ENCODE results near the gene KRTAP2-1. TPM values are rescaled to one million over a fixed set of nuclear protein-coding genes. Genes with fewer than 3 reads are reported as not detected.

The KRTAP2-1 gene
- total and polyA plus RNA-seq, 2 of the 8 experiments (the other 6 are each of a cell fraction or from before 2014, with no cell fraction given), result not detected

DNA sequence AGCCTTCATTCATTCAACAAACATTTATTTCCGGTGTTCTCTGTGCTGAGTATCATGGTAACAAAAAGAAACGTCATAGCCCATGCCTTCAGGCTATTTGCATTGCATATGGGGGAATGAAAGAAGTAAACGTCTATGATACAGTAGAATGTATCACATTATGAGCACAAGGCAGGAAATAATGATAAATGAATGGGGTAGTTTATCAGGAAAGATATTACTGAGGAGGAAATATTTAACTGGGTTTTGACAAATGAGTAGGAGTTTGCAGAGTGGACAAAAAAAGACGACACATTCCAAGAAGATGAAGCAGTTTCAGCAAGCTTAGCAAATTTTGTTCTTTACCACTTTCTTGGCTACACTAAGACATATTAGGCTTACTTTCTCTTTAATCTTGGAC is 35.5 kb upstream of the KRTAP2-1 start:
- Histone ChIP-seq H2BK12ac (ENCODE audit: low read depth, low read length) (no peak overlapping the region), H3K27me3 (replicated peaks in 1 of 4; ENCODE audit: control insufficient read depth in 3 of 4, extremely low read depth in 1 of 4, insufficient read depth in 3 of 4, low read length in 3 of 4) (no peaks in the 10 kb centered on the region), H3K9ac (replicated peaks in 1 of 4; ENCODE audit: extremely low read depth in 1 of 4, low read depth in 3 of 4, low read length in 3 of 4) (no peak overlapping the region), H3K36me3 (ENCODE audit: control insufficient read depth in 2 of 4, insufficient read depth in 4 of 4, low read length in 3 of 4) (no peaks in the 10 kb centered on the region), H3K14ac (ENCODE audit: insufficient read length) (no peak overlapping the region), H4K8ac (ENCODE audit: extremely low read depth, insufficient read depth, low read length) (no peak overlapping the region), H2AFZ (ENCODE audit: low read length) (no peak overlapping the region), H3K56ac (replicated peaks; ENCODE audit: insufficient read length, low read depth, low read length) (no peak overlapping the region), H3K4me2 (ENCODE audit: insufficient read depth in 1 of 2, low read depth in 2 of 2, low read length in 2 of 2) (no peak overlapping the region), H2BK120ac (replicated peaks; ENCODE audit: low read depth, low read length) (no peak overlapping the region), H3K79me2 (ENCODE audit: control insufficient read depth in 1 of 2, insufficient read depth in 2 of 2, low read length in 2 of 2) (no peaks in the 10 kb centered on the region), H2BK15ac (ENCODE audit: low read length) (no peak overlapping the region), H3K18ac (ENCODE audit: extremely low read depth, low read length) (no peak overlapping the region), H4K91ac (replicated peaks; ENCODE audit: insufficient read length, low read length) (no peak overlapping the region), H3K79me1 (ENCODE audit: low read depth, low read length) (no peaks in the 10 kb centered on the region), H3K4me1 (replicated peaks in 1 of 4; ENCODE audit: control insufficient read depth in 3 of 4, insufficient read depth in 4 of 4, low read length in 3 of 4) (peaks cover 0 to 1% (median 0%) of the 10 kb centered on the region in 4 experiments; a peak in 1 of 7 replicates), H3K23ac (ENCODE audit: insufficient read length) (no peak overlapping the region), H2BK20ac (ENCODE audit: low read length) (no peak overlapping the region), H4K5ac (ENCODE audit: insufficient read length, low read depth, low read length) (no peak overlapping the region), H2BK5ac (ENCODE audit: low read depth, low read length) (no peak overlapping the region), H3K4ac (replicated peaks; ENCODE audit: insufficient read length, low read depth, low read length) (no peak overlapping the region), H3K23me2 (ENCODE audit: low read depth, low read length) (no peaks in the 10 kb centered on the region), H2AK5ac (ENCODE audit: low read depth, low read length) (no peak overlapping the region), H4K20me1 (replicated peaks in 1 of 2; ENCODE audit: control insufficient read depth in 1 of 2, insufficient read depth in 2 of 2, low read length in 2 of 2) (no peaks in the 10 kb centered on the region), H3K4me3 (ENCODE audit: extremely low read depth in 1 of 4, insufficient read depth in 2 of 4, low read depth in 3 of 4, low read length in 4 of 4) (no peak overlapping the region), H3K27ac (ENCODE audit: low read depth, low read length) (no peak overlapping the region), H3K9me3 (ENCODE audit: insufficient read depth in 2 of 2, low read depth in 1 of 2, low read length in 1 of 2) (no peaks in the 10 kb centered on the region)
- WGBS, 2 experiments (ENCODE audit: extremely low coverage in 1 of 2, insufficient coverage in 1 of 2, insufficient read length in 1 of 2, insufficient replicate concordance in 2 of 2, low coverage in 1 of 2, low lambda C conversion rate in 2 of 2, missing lambda C conversion rate in 1 of 2), result 60% methylated on average over 4 of the region's 4 CpGs; no CpG with 5 or more reads in 1 of the 2 experiments
- FAIRE-seq, result no peak
- ChIA-PET POLR2A (ENCODE audit: partially characterized antibody) (no interaction called here), CTCF (ENCODE audit: partially characterized antibody) (no interaction called here)
- no peak for DNase-seq (ENCODE audit: low read depth in 1 of 2, low spot score in 2 of 2)
- TF ChIP-seq NANOG (IDR thresholded peaks at IDR 0.05; ENCODE audit: insufficient read depth, low read depth, low read length, poor library complexity, severe bottlenecking) (no peak), HDAC6 (IDR thresholded peaks at IDR 0.05; ENCODE audit: low read depth, low read length) (no peak), BACH1 (IDR thresholded peaks at IDR 0.05; ENCODE audit: low read length) (no peak), EZH2 (IDR thresholded peaks at IDR 0.05; ENCODE audit: low read depth, low read length, severe bottlenecking) (no peak), RAD21 (IDR thresholded peaks at IDR 0.05 in 1 of 2, conservative IDR thresholded peaks at IDR 0.05 in 1 of 2; ENCODE audit: low read depth in 2 of 2, low read length in 2 of 2) (no peak), CEBPB (IDR thresholded peaks at IDR 0.05; ENCODE audit: low read depth, low read length) (no peak), RFX5 (IDR thresholded peaks at IDR 0.05; ENCODE audit: borderline replicate concordance, low read depth, low read length) (no peak), CHD1 (IDR thresholded peaks at IDR 0.05; ENCODE audit: low read depth, low read length) (no peak), CBX8 (IDR thresholded peaks at IDR 0.05; ENCODE audit: borderline replicate concordance, low read depth, low read length) (no peak)
- TF ChIP-seq, protein P1, sequence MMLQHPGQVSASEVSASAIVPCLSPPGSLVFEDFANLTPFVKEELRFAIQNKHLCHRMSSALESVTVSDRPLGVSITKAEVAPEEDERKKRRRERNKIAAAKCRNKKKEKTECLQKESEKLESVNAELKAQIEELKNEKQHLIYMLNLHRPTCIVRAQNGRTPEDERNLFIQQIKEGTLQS (IDR thresholded peaks at IDR 0.05; ENCODE audit: insufficient read depth, low read depth, low read length), result no peak
- TF ChIP-seq, protein P2, sequence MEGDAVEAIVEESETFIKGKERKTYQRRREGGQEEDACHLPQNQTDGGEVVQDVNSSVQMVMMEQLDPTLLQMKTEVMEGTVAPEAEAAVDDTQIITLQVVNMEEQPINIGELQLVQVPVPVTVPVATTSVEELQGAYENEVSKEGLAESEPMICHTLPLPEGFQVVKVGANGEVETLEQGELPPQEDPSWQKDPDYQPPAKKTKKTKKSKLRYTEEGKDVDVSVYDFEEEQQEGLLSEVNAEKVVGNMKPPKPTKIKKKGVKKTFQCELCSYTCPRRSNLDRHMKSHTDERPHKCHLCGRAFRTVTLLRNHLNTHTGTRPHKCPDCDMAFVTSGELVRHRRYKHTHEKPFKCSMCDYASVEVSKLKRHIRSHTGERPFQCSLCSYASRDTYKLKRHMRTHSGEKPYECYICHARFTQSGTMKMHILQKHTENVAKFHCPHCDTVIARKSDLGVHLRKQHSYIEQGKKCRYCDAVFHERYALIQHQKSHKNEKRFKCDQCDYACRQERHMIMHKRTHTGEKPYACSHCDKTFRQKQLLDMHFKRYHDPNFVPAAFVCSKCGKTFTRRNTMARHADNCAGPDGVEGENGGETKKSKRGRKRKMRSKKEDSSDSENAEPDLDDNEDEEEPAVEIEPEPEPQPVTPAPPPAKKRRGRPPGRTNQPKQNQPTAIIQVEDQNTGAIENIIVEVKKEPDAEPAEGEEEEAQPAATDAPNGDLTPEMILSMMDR (IDR thresholded peaks at IDR 0.05; ENCODE audit: control extremely low read depth in 1 of 3, insufficient read depth in 1 of 3, low read depth in 1 of 3, low read length in 3 of 3), result no peak

Data from H1 (cell line).